ENCODE results near the gene UHMK1.
"Not testable (repeated sequence)": the region's sequence is repeated elsewhere in the genome, so short reads cannot be mapped to it uniquely, and the experiment has no call there.

UHMK1 gene

GRCh38 chr1:162562470-162562828 is 64.8 kb downstream of the UHMK1 start:
- Mint-ChIP-seq H3K36me3 (ENCODE audit: insufficient read depth) (peaks cover 30% of the 10 kb centered on the region), H3K4me1 (ENCODE audit: low read depth in 2 of 2) (peaks cover 26 to 30% of the 10 kb centered on the region in 2 donors), H3K9me3 (no peaks in the 10 kb centered on the region), H3K27me3 (no peaks in the 10 kb centered on the region), H3K4me3 (peak overlapping the region; percentile 94 to 96), H3K27ac (peak overlapping the region; percentile 98 to 99)
- ATAC-seq (replicated peaks) (no peak), DNase-seq (no peak)

- no peaks in the 10 kb centered on the region for H3K9me3 Mint-ChIP-seq
- H3K27me3 Mint-ChIP-seq: no peaks in the 10 kb centered on the region
- DNase-seq: no peak
- no peak for ATAC-seq (replicated peaks)
- no peak overlapping the region for H3K4me3 Mint-ChIP-seq
- peak overlapping the region in 1 of 2 donors; percentile 42 for H3K27ac Mint-ChIP-seq
- peaks cover 26 to 35% of the 10 kb centered on the region in 2 donors for H3K4me1 Mint-ChIP-seq (ENCODE audit: low read depth in 2 of 2)
- peaks cover 33% of the 10 kb centered on the region for H3K36me3 Mint-ChIP-seq (ENCODE audit: insufficient read depth)
Measured at GRCh38 chr1:162564762-162565218, 67.2 kb downstream of the UHMK1 start.

DNA sequence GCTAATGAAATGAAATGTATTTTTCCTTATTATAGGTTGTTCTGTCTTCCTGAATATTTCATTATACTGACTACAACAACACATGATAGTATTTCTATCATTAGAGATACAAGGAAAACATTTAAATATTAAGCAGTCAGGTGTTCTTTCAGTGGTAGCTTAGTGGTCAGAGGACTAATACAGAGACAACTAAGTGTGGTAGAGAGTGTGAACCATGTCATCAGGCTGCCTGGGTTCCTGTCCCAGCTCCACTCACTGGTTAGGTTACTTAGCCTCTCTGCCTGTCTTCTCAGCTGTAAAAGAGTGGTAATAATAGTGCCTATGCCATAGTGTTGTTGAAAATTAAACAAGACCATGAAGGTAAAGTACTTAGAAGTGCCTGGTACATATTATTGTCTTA is 67.8 kb downstream of the UHMK1 start:
- Mint-ChIP-seq H3K27ac (peak overlapping the region in 1 of 2 donors; percentile 42), H3K36me3 (ENCODE audit: insufficient read depth) (peaks cover 35% of the 10 kb centered on the region)

GRCh38 chr1:162566870-162567269 is 69.3 kb downstream of the UHMK1 start:
- no peak overlapping the region for H3K4me3 Mint-ChIP-seq
- H3K27ac Mint-ChIP-seq: peak overlapping the region in 1 of 2 donors; percentile 2
- no peaks in the 10 kb centered on the region for H3K27me3 Mint-ChIP-seq
- H3K9me3 Mint-ChIP-seq: no peaks in the 10 kb centered on the region
- peaks cover 29% of the 10 kb centered on the region for H3K36me3 Mint-ChIP-seq (ENCODE audit: insufficient read depth)
- ATAC-seq (replicated peaks) (no peak), DNase-seq (no peak)
- H3K4me1 Mint-ChIP-seq (ENCODE audit: low read depth in 2 of 2): peaks cover 22 to 35% of the 10 kb centered on the region in 2 donors

More for the DNA sequence above, 67.8 kb downstream of the UHMK1 start:
- ATAC-seq (replicated peaks) (no peak), DNase-seq (no peak)
- Mint-ChIP-seq H3K4me1 (ENCODE audit: low read depth in 2 of 2) (peaks cover 26 to 38% of the 10 kb centered on the region in 2 donors), H3K4me3 (no peak overlapping the region), H3K27me3 (no peaks in the 10 kb centered on the region), H3K9me3 (no peaks in the 10 kb centered on the region)

DNA sequence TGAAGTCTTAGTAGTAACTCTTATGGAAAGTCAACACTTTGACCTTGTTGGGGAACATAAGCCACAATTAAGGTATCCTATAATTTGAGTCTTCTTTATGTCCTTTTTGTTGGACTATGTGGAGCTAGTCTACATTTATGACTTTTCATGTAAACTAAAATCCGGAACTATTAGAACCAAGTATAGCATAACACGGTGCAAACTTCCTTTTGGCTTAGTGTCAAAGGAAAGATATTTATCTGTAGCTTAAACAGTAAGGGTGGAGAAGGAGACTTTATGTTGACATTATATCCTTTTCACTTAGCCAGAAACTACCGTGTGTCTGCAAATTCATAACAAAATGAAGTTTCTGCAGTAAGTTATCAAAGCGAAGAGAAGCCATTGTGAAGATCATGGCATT is 71.2 kb downstream of the UHMK1 start:
- Mint-ChIP-seq H3K9me3 (no peaks in the 10 kb centered on the region), H3K36me3 (ENCODE audit: insufficient read depth) (peaks cover 24% of the 10 kb centered on the region), H3K27me3 (no peaks in the 10 kb centered on the region), H3K4me3 (no peak overlapping the region), H3K27ac (no peak overlapping the region), H3K4me1 (ENCODE audit: low read depth in 2 of 2) (peaks cover 16 to 29% of the 10 kb centered on the region in 2 donors)
- no peak for DNase-seq
- no peak for ATAC-seq (replicated peaks)

DNA sequence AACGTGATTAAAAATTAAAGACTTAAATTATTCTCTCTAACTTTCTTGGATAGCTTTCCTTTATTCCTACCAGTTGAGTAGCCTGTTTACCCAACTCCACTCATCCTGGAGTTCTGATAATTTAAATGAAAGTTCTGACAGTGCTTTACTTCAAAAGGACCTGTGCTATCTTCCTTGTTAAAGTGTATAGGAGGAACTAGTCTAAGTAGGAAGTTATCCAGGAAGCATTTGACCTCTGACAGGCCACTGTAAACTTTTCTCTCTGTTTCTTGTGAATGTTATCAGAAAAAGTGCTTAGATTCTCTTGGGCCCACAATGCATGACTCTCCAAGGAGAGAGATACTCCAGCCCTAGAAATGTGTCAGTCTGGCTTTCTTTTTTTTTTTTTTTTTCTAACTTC is 73.1 kb downstream of the UHMK1 start:
- peaks cover 6 to 15% of the 10 kb centered on the region in 2 donors for H3K4me1 Mint-ChIP-seq (ENCODE audit: low read depth in 2 of 2)
- H3K9me3 Mint-ChIP-seq: no peaks in the 10 kb centered on the region
- H3K36me3 Mint-ChIP-seq (ENCODE audit: insufficient read depth): peaks cover 34% of the 10 kb centered on the region
- H3K27me3 Mint-ChIP-seq: no peaks in the 10 kb centered on the region
- ATAC-seq (replicated peaks) (no peak), DNase-seq (no peak)
- no peak overlapping the region for H3K27ac Mint-ChIP-seq
- H3K4me3 Mint-ChIP-seq: no peak overlapping the region

GRCh38 chr1:162571121-162571520 is 73.5 kb downstream of the UHMK1 start:
- peaks cover 38% of the 10 kb centered on the region for H3K36me3 Mint-ChIP-seq (ENCODE audit: insufficient read depth)
- not testable (repeated sequence) for H3K27ac Mint-ChIP-seq

DNA sequence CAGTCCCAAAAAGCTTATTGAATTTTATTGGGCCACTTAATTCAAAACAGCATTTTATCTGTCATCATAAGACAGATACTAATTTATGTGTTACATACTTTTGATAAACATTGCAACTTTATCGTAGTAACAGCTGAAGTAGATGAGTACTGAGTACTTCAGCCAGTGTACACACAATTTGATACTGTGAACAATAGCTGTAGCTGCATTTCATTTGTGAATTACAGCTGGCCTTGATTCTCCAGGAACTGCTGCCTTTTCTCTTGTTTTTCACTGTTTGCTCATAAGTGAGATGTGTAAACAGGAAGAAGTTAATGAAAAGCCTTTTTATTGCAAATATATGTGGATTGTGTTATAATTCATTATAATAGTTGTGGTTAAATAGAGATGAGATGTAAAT is 74.1 kb downstream of the UHMK1 start:
- Mint-ChIP-seq H3K4me3 (no peak overlapping the region), H3K9me3 (no peaks in the 10 kb centered on the region), H3K27me3 (no peaks in the 10 kb centered on the region), H3K27ac (peak overlapping the region; percentile 1 to 6), H3K4me1 (ENCODE audit: low read depth in 2 of 2) (peaks cover 6 to 15% of the 10 kb centered on the region in 2 donors), H3K36me3 (ENCODE audit: insufficient read depth) (peaks cover 33% of the 10 kb centered on the region)
- DNase-seq: no peak
- no peak for ATAC-seq (replicated peaks)

More at GRCh38 chr1:162571121-162571520, 73.5 kb downstream of the UHMK1 start:
- H3K9me3 Mint-ChIP-seq; H3K27me3 Mint-ChIP-seq; H3K4me3 Mint-ChIP-seq; ATAC-seq (replicated peaks); DNase-seq: not testable (repeated sequence)
- peaks cover 6 to 15% of the 10 kb centered on the region in 2 donors for H3K4me1 Mint-ChIP-seq (ENCODE audit: low read depth in 2 of 2)

DNA sequence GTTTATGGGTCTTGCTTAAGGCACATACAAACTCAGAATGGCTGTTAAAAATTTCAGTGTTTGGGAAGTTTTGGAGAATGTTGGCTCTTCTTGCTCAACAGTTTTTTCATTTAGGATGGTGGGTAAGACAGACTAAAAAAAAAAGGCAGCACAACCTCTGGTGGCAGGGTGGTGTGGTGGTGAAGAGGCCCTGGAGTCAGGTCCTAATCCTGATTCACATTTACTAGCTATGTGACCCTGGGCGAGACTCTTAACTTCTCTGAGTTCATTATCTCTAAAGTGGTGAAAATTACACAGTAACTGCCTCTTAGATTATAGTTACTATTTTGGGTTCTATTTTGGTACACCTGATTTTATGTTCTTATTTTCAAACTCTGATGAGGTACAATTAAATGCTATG is 75.5 kb downstream of the UHMK1 start:
- no peak for ATAC-seq (replicated peaks)
- no peaks in the 10 kb centered on the region for H3K27me3 Mint-ChIP-seq
- peaks cover 6 to 17% of the 10 kb centered on the region in 2 donors for H3K4me1 Mint-ChIP-seq (ENCODE audit: low read depth in 2 of 2)
- H3K27ac Mint-ChIP-seq: peak overlapping the region in 1 of 2 donors; percentile 26
- H3K4me3 Mint-ChIP-seq: no peak overlapping the region
- no peaks in the 10 kb centered on the region for H3K9me3 Mint-ChIP-seq
- peaks cover 33% of the 10 kb centered on the region for H3K36me3 Mint-ChIP-seq (ENCODE audit: insufficient read depth)
- no peak for DNase-seq

DNA sequence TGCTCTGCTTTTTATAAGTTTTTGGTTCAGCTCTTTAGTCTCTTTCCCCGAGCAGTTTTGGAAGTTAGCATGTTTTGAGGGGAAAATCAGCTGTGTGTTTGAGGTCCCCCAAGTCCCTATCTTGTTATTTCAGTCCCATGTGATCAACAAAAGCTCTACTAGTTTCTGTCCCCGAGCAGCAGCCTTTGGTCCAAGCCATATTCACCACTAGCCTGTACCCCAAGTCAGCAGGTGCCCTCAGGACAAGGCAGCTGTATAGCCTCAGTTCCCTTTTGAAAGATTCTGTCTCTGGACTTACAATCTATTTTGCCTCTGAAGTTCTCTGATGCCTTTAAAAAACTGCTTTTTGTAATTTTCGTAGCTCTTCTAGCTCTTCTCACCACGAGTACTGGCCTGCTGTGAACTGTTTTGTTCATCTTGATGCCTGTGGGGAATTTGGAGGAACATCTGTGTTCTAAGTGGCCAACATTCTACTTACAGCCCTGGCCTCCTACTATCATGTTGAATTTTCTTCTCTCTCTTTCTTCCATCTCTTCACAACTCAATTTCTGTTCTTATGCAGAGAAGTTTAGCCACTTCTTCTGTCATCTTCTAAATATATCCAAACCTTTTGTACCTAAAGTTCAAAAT is 80.6 kb downstream of the UHMK1 start:
- H3K36me3 Mint-ChIP-seq (ENCODE audit: insufficient read depth): peaks cover 50% of the 10 kb centered on the region
- no peak overlapping the region for H3K4me3 Mint-ChIP-seq
- H3K4me1 Mint-ChIP-seq (ENCODE audit: low read depth in 2 of 2): peaks cover 2 to 4% of the 10 kb centered on the region in 2 donors
- no peak overlapping the region for H3K27ac Mint-ChIP-seq
- H3K27me3 Mint-ChIP-seq: no peaks in the 10 kb centered on the region
- no peaks in the 10 kb centered on the region for H3K9me3 Mint-ChIP-seq
- ATAC-seq (replicated peaks): no peak
- no peak for DNase-seq

DNA sequence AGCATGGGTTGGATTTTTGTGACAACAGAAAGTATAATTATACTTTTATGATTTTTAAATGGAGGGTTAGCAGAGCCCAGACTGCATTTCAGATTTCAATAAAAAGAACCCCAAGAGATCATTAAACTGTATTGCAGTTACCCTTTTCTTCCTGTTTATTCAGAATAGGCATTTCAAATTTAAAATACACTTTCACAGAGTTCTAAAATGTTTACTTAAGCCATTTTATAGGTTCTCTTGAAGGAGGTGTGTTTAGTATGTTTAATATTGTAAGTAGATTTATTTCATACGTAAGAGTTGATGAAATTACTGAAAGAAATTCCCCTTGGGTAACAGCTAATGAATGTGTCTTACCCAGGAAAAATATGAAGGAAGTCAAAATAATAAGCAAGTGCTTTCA is 81.3 kb downstream of the UHMK1 start:
- Mint-ChIP-seq H3K27ac (no peak overlapping the region), H3K4me1 (ENCODE audit: low read depth in 2 of 2) (peaks cover 0 to 4% of the 10 kb centered on the region in 2 donors), H3K27me3 (no peaks in the 10 kb centered on the region), H3K9me3 (no peaks in the 10 kb centered on the region), H3K4me3 (no peak overlapping the region), H3K36me3 (ENCODE audit: insufficient read depth) (peaks cover 46% of the 10 kb centered on the region)
- ATAC-seq (replicated peaks) (no peak), DNase-seq (no peak)

Measured in effector memory CD8-positive, alpha-beta T cell (primary cell).